ENCODE measurements around the gene RDH5.

The RDH5 gene

GRCh38 chr12:55722948-55723347 is 2.8 kb downstream of the RDH5 start:
- Mint-ChIP-seq H3K9me3 (no peaks in the 10 kb centered on the region), H3K27ac (peak overlapping the region in 2 of 3 experiments; percentile 66 to 72), H3K4me3 (peak overlapping the region in 1 of 3 experiments; percentile 30), H3K27me3 (ENCODE audit: low read depth) (peaks cover 5% of the 10 kb centered on the region), H3K4me1 (peaks cover 70% of the 10 kb centered on the region), H3K36me3 (ENCODE audit: low read depth) (peaks cover 38% of the 10 kb centered on the region)
- no peak for TF ChIP-seq CTCF (IDR thresholded peaks at IDR 0.05; ENCODE audit: unreplicated experiment in 3 of 3)

- Mint-ChIP-seq H3K36me3 (ENCODE audit: low read depth) (peaks cover 38% of the 10 kb centered on the region), H3K27ac (peak overlapping the region in 2 of 3 experiments; percentile 66 to 72), H3K9me3 (no peaks in the 10 kb centered on the region), H3K4me3 (peak overlapping the region; percentile 6 to 30 (median 18)), H3K4me1 (peaks cover 62% of the 10 kb centered on the region), H3K27me3 (ENCODE audit: low read depth) (peaks cover 5% of the 10 kb centered on the region)
- TF ChIP-seq CTCF (IDR thresholded peaks at IDR 0.05; ENCODE audit: unreplicated experiment in 3 of 3) = no peak
Measured at GRCh38 chr12:55723516-55724225, 3.5 kb downstream of the RDH5 start.

GRCh38 chr12:55724226-55724939 is 4.2 kb downstream of the RDH5 start:
- Mint-ChIP-seq H3K27ac (peak overlapping the region; percentile 48 to 72 (median 66)), H3K9me3 (no peaks in the 10 kb centered on the region), H3K4me1 (peaks cover 56% of the 10 kb centered on the region)

GRCh38 chr12:55724940-55725309 is 4.7 kb downstream of the RDH5 start:
- TF ChIP-seq CTCF (IDR thresholded peaks at IDR 0.05; ENCODE audit: unreplicated experiment in 3 of 3) = no peak
- peaks cover 38% of the 10 kb centered on the region for H3K36me3 Mint-ChIP-seq (ENCODE audit: low read depth)
- H3K4me3 Mint-ChIP-seq = peak overlapping the region; percentile 70 to 94 (median 90)
- no peaks in the 10 kb centered on the region for H3K9me3 Mint-ChIP-seq
- peaks cover 56% of the 10 kb centered on the region for H3K4me1 Mint-ChIP-seq
- peaks cover 5% of the 10 kb centered on the region for H3K27me3 Mint-ChIP-seq (ENCODE audit: low read depth)
- H3K27ac Mint-ChIP-seq = peak overlapping the region; percentile 46 to 66 (median 48)

More at GRCh38 chr12:55724226-55724939, 4.2 kb downstream of the RDH5 start:
- H3K27me3 Mint-ChIP-seq (ENCODE audit: low read depth) = peaks cover 5% of the 10 kb centered on the region
- TF ChIP-seq CTCF (IDR thresholded peaks at IDR 0.05; ENCODE audit: unreplicated experiment in 3 of 3) = peak; percentile 56 to 59 (median 57)
- peaks cover 38% of the 10 kb centered on the region for H3K36me3 Mint-ChIP-seq (ENCODE audit: low read depth)
- peak overlapping the region; percentile 70 to 94 (median 90) for H3K4me3 Mint-ChIP-seq

- Mint-ChIP-seq H3K36me3 (ENCODE audit: low read depth) (peaks cover 38% of the 10 kb centered on the region), H3K27me3 (ENCODE audit: low read depth) (peaks cover 5% of the 10 kb centered on the region), H3K4me3 (peak overlapping the region; percentile 70 to 94 (median 90)), H3K4me1 (peaks cover 56% of the 10 kb centered on the region), H3K27ac (peak overlapping the region; percentile 37 to 66 (median 46)), H3K9me3 (no peaks in the 10 kb centered on the region)
- TF ChIP-seq CTCF (IDR thresholded peaks at IDR 0.05; ENCODE audit: unreplicated experiment in 3 of 3) = no peak
Measured at GRCh38 chr12:55725556-55725955, 5.4 kb downstream of the RDH5 start.

Measured in nephron (organoid).